ENCODE results near the gene KCNIP1.

KCNIP1 gene

GRCh38 chr5:170473642-170474041 is 30.2 kb upstream of the KCNIP1 start:
- H3K36me3 ChIP-seq (ENCODE audit: insufficient read depth, low read depth, low read length): no peaks in the 10 kb centered on the region
- H3K4me3 ChIP-seq (ENCODE audit: low read length): no peak overlapping the region
- H3K27ac ChIP-seq (ENCODE audit: low read length): no peak overlapping the region
- no peak overlapping the region for H3K9ac ChIP-seq (ENCODE audit: low read depth, low read length)
- H3K27me3 ChIP-seq (ENCODE audit: insufficient read depth, low read length): no peaks in the 10 kb centered on the region
- no peaks in the 10 kb centered on the region for H3K9me3 ChIP-seq (ENCODE audit: insufficient read depth, low read depth, low read length)
- H3K4me1 ChIP-seq (ENCODE audit: insufficient read depth, low read length): peaks cover 8% of the 10 kb centered on the region

GRCh38 chr5:170474489-170475274 is 29.1 kb upstream of the KCNIP1 start:
- no peak overlapping the region for H3K4me3 ChIP-seq (ENCODE audit: low read length)
- H3K27ac ChIP-seq (ENCODE audit: low read length): no peak overlapping the region
- H3K9me3 ChIP-seq (ENCODE audit: insufficient read depth, low read depth, low read length): no peaks in the 10 kb centered on the region
- no peaks in the 10 kb centered on the region for H3K36me3 ChIP-seq (ENCODE audit: insufficient read depth, low read depth, low read length)
- no peak overlapping the region for H3K9ac ChIP-seq (ENCODE audit: low read depth, low read length)
- H3K4me1 ChIP-seq (ENCODE audit: insufficient read depth, low read length): peaks cover 8% of the 10 kb centered on the region
- H3K27me3 ChIP-seq (ENCODE audit: insufficient read depth, low read length): no peaks in the 10 kb centered on the region

- no peaks in the 10 kb centered on the region for H3K9me3 ChIP-seq (ENCODE audit: insufficient read depth, low read depth, low read length)
- no peaks in the 10 kb centered on the region for H3K27me3 ChIP-seq (ENCODE audit: insufficient read depth, low read length)
- no peak overlapping the region for H3K4me3 ChIP-seq (ENCODE audit: low read length)
- no peak overlapping the region for H3K27ac ChIP-seq (ENCODE audit: low read length)
- H3K36me3 ChIP-seq (ENCODE audit: insufficient read depth, low read depth, low read length): no peaks in the 10 kb centered on the region
- H3K9ac ChIP-seq (ENCODE audit: low read depth, low read length): no peak overlapping the region
- H3K4me1 ChIP-seq (ENCODE audit: insufficient read depth, low read length): peaks cover 8% of the 10 kb centered on the region
Measured at GRCh38 chr5:170475294-170476000, 28.4 kb upstream of the KCNIP1 start.

GRCh38 chr5:170476704-170477103 is 27.1 kb upstream of the KCNIP1 start:
- H3K9ac ChIP-seq (ENCODE audit: low read depth, low read length): no peak overlapping the region
- H3K9me3 ChIP-seq (ENCODE audit: insufficient read depth, low read depth, low read length): no peaks in the 10 kb centered on the region
- no peaks in the 10 kb centered on the region for H3K36me3 ChIP-seq (ENCODE audit: insufficient read depth, low read depth, low read length)
- peaks cover 8% of the 10 kb centered on the region for H3K4me1 ChIP-seq (ENCODE audit: insufficient read depth, low read length)
- H3K27me3 ChIP-seq (ENCODE audit: insufficient read depth, low read length): no peaks in the 10 kb centered on the region
- H3K4me3 ChIP-seq (ENCODE audit: low read length): no peak overlapping the region
- H3K27ac ChIP-seq (ENCODE audit: low read length): no peak overlapping the region

- no peak overlapping the region for H3K9ac ChIP-seq (ENCODE audit: low read depth, low read length)
- no peak overlapping the region for H3K27ac ChIP-seq (ENCODE audit: low read length)
- no peaks in the 10 kb centered on the region for H3K9me3 ChIP-seq (ENCODE audit: insufficient read depth, low read depth, low read length)
- H3K4me3 ChIP-seq (ENCODE audit: low read length): no peak overlapping the region
- H3K4me1 ChIP-seq (ENCODE audit: insufficient read depth, low read length): peaks cover 8% of the 10 kb centered on the region
- H3K27me3 ChIP-seq (ENCODE audit: insufficient read depth, low read length): no peaks in the 10 kb centered on the region
- H3K36me3 ChIP-seq (ENCODE audit: insufficient read depth, low read depth, low read length): no peaks in the 10 kb centered on the region
Measured at GRCh38 chr5:170477906-170478305, 25.9 kb upstream of the KCNIP1 start.

- peaks cover 8% of the 10 kb centered on the region for H3K4me1 ChIP-seq (ENCODE audit: insufficient read depth, low read length)
- no peak overlapping the region for H3K27ac ChIP-seq (ENCODE audit: low read length)
- H3K9me3 ChIP-seq (ENCODE audit: insufficient read depth, low read depth, low read length): no peaks in the 10 kb centered on the region
- no peaks in the 10 kb centered on the region; the same call in 1 of the 2 replicates for H3K27me3 ChIP-seq (ENCODE audit: insufficient read depth, low read length)
- no peak overlapping the region for H3K4me3 ChIP-seq (ENCODE audit: low read length)
- H3K36me3 ChIP-seq (ENCODE audit: insufficient read depth, low read depth, low read length): no peaks in the 10 kb centered on the region
- no peak overlapping the region for H3K9ac ChIP-seq (ENCODE audit: low read depth, low read length)
Measured at GRCh38 chr5:170478306-170478705, 25.5 kb upstream of the KCNIP1 start.

- Histone ChIP-seq H3K4me1 (ENCODE audit: insufficient read depth, low read length) (no peaks in the 10 kb centered on the region; the same call in 1 of the 2 replicates), H3K36me3 (ENCODE audit: insufficient read depth, low read depth, low read length) (no peaks in the 10 kb centered on the region), H3K27ac (ENCODE audit: low read length) (no peak overlapping the region), H3K9me3 (ENCODE audit: insufficient read depth, low read depth, low read length) (no peaks in the 10 kb centered on the region), H3K9ac (ENCODE audit: low read depth, low read length) (no peak overlapping the region), H3K4me3 (ENCODE audit: low read length) (no peak overlapping the region), H3K27me3 (ENCODE audit: insufficient read depth, low read length) (no peaks in the 10 kb centered on the region; the same call in 1 of the 2 replicates)
Measured at GRCh38 chr5:170479484-170479883, 24.3 kb upstream of the KCNIP1 start.

- Histone ChIP-seq H3K36me3 (ENCODE audit: insufficient read depth, low read depth, low read length) (no peaks in the 10 kb centered on the region), H3K4me3 (ENCODE audit: low read length) (no peak overlapping the region), H3K9ac (ENCODE audit: low read depth, low read length) (no peak overlapping the region), H3K27ac (ENCODE audit: low read length) (no peak overlapping the region), H3K27me3 (ENCODE audit: insufficient read depth, low read length) (no peaks in the 10 kb centered on the region; the same call in 1 of the 2 replicates), H3K9me3 (ENCODE audit: insufficient read depth, low read depth, low read length) (no peaks in the 10 kb centered on the region), H3K4me1 (ENCODE audit: insufficient read depth, low read length) (no peaks in the 10 kb centered on the region; the same call in 1 of the 2 replicates)
Measured at GRCh38 chr5:170480260-170480659, 23.6 kb upstream of the KCNIP1 start.

GRCh38 chr5:170481849-170482248 is 22.0 kb upstream of the KCNIP1 start:
- no peaks in the 10 kb centered on the region for H3K4me1 ChIP-seq (ENCODE audit: insufficient read depth, low read length)
- no peak overlapping the region for H3K4me3 ChIP-seq (ENCODE audit: low read length)
- H3K9me3 ChIP-seq (ENCODE audit: insufficient read depth, low read depth, low read length): no peaks in the 10 kb centered on the region
- H3K9ac ChIP-seq (ENCODE audit: low read depth, low read length): no peak overlapping the region
- H3K27ac ChIP-seq (ENCODE audit: low read length): no peak overlapping the region
- no peaks in the 10 kb centered on the region; the same call in 1 of the 2 replicates for H3K27me3 ChIP-seq (ENCODE audit: insufficient read depth, low read length)
- no peaks in the 10 kb centered on the region for H3K36me3 ChIP-seq (ENCODE audit: insufficient read depth, low read depth, low read length)

- Histone ChIP-seq H3K27me3 (ENCODE audit: insufficient read depth, low read length) (no peaks in the 10 kb centered on the region; the same call in 1 of the 2 replicates), H3K4me1 (ENCODE audit: insufficient read depth, low read length) (no peaks in the 10 kb centered on the region), H3K27ac (ENCODE audit: low read length) (no peak overlapping the region), H3K9ac (ENCODE audit: low read depth, low read length) (no peak overlapping the region), H3K36me3 (ENCODE audit: insufficient read depth, low read depth, low read length) (no peaks in the 10 kb centered on the region), H3K9me3 (ENCODE audit: insufficient read depth, low read depth, low read length) (no peaks in the 10 kb centered on the region), H3K4me3 (ENCODE audit: low read length) (no peak overlapping the region)
Measured at GRCh38 chr5:170482511-170482910, 21.3 kb upstream of the KCNIP1 start.

GRCh38 chr5:170483701-170484458 is 19.9 kb upstream of the KCNIP1 start:
- Histone ChIP-seq H3K9me3 (ENCODE audit: insufficient read depth, low read depth, low read length) (no peaks in the 10 kb centered on the region), H3K9ac (ENCODE audit: low read depth, low read length) (no peak overlapping the region), H3K36me3 (ENCODE audit: insufficient read depth, low read depth, low read length) (no peaks in the 10 kb centered on the region), H3K4me3 (ENCODE audit: low read length) (no peak overlapping the region), H3K27ac (ENCODE audit: low read length) (no peak overlapping the region), H3K4me1 (ENCODE audit: insufficient read depth, low read length) (no peaks in the 10 kb centered on the region), H3K27me3 (ENCODE audit: insufficient read depth, low read length) (no peaks in the 10 kb centered on the region; the same call in 1 of the 2 replicates)
